Stimulated activated CD8-positive, alpha-beta memory T cell treated with anti-CD3 and anti-CD28 coated beads, Interleukin-15, amount 100 ng/mL, for 24 hours (primary cell): ENCODE data around the gene SEMA3A.

ENCODE experiments used
- DNase-seq: peaks from one replicate; pipeline ENCODE4 v3.0.0-alpha.2; 2020; ENCODE audit warnings: low read depth

SEMA3A gene

DNA sequence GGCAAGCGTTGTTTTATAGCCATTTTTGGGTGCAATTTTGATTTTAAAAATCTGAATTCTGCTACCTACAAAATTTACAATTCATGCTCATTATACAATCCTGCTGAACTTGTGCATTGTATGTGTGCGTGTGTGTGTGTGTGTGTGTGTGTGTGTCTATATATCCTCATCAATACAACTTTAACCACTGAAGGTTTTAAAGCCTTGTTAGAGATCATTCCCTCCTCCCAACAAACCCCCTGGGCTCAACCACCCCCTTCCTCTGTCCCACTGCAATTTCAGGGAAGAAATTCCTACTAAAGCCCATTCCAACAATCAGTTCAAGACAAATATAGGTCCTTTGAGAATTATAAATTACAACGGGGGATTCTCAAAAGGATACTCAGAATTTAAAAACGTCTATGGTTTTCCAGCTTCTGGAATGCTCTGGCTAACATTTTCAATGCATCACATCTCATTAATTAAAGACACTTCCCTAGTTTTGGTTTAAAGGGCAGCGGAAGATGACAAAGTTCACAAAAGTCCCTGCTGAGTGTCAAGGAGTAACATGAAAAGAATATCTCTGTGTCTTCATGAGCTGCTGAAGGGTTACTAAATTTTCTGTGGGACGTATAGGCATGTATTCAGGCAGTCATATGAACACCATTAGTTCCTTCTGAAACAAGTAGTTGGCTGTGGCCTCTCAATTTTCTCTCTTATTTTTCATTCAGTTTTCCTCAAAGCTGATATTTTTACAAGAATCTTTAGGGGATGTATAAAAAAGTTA, 889 bp upstream of the SEMA3A start:
- DNase-seq: no peak

DNA sequence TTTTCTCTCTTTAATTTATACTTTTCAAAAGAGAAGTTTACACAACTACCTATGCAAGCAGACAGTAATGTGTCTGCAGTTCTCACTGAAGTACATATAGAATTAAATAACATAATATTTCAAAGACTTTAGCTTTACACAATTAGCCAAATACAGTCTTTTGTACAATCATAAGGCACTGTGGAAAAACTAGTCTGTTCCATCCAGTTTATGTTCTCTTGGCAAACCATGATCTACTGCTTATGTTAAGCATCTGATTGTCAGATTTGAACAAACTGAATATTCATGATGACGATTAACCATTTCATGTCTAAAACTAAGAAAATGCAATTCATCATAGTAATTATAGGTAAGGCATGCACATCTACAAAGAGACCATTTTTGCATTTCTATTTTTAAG, 842 bp downstream of the SEMA3A start:
- DNase-seq: no peak

DNA sequence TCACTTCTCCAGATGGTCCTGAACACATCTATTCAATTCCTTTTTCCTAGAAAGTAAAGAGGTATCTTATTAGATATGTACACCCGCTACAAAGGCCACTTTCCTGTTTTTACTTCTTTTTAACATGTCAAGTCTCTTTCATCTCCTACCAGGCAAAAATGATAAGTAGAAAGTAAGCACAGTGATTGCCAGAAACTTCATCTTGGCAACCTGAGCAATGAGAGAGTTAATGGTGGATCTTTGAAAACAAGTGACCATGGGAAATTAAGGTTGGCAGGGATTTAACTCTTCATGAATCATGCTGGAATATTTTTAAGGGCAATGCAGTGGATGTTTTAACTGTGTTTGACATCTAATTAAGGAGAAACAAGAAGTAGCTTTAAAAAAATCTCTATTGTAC, 2.7 kb downstream of the SEMA3A start:
- DNase-seq: no peak

DNA sequence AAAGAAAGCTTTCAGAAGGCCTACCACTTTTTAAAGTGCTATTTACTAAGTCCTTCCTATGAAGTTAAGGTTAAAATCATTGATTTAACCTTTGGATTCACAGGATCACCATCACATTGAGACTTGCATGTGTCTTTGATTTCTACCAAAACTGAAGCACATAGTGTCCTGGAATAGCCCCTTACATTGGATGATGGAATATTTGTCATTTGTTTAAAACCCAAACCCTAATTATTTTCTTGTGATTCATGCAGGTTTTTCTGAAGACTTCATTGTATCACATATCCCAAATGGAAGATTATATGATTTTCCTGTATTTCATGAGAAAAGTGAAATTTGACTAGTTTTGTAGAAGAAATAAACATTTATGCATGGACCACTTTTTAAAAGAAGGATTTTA, 3.3 kb downstream of the SEMA3A start:
- no peak for DNase-seq

DNA sequence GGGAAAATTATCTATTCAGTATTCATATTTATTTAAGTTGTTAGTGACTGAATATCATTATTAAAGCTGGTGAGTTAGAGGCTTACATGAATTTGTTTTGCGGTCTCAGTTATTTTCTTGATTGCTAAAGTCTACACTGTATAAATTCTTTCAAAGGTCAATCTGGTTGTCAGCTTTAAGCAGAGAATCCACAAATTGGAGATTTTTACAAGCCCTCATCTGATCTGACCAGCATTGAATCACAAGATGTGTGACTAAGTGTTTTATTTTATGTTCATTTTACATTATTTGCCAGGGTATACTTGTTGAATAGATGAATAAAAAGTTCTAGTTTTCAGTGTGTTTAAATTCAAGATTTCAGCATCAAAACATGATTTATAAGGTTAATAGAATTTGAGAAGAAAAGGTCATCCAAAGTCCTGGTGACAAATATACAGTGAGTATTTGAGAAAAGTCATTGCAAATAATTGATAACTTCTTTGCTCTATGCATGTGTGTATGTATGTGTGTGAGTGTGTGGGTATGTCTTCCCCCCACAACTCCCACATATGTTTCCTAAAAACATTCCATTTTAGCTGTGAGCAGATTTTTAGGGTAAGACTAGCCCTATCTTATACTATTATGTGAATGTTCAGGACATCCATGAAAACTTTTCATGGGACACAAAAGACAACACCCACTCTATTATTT, 4.4 kb downstream of the SEMA3A start:
- DNase-seq: no peak

DNA sequence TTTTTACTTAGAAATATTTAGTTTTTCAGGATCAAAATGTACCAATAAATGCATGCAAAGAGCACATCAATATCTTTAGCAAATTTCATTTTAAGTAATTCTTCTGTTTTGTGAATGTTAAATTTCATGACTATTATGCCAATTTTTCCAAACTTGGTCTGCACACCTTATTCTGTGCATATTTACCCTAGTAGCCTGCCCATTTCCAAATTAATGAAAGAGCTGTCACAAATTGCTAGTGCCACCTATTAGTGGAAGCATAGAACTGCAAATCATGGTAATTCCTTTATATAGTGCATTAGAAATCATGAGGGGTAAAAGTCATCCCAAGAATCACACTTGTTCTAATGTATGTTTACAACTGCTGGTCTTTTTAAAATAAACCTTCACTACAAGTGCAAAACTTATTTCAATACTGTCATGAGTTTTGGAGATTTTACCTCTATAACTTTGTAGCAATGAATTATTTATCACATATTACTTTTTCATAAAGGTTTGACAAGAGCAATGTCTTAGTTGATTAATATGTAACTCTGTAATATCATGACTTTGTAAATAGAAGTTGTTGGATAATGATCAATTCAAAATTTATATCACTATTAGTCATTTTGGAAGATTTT, 5.7 kb downstream of the SEMA3A start:
- DNase-seq: no peak

DNA sequence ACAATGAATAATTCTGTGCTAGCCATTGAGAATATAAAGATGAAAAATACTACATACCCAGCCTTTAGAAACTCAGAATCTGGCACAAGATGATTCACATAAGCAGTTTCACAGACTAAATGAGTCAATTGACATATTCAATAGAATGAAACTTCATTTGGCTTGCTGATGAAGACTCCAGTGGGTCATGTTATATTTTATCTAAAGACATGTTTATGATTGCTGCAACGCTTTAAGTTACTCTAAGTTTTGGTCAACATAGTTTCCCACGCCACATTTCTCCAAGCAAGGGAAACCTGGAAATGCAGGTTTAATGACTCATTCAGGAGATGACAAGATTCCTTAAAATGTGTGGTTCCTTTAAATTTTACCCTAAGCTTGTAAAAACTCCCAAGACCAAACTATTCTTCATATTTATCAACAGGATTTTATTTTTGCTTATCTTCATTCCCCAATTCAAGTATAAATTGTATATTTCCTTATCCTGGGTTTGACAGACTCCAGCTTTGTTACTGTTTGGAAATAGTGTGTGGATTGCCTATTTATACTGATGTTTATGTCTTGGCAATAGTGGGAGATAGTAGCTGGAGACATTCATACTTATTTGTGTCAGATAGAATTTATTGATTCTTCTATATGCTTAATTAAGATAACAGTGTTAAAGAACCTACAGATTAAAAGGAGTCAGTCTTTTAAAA, 6.6 kb downstream of the SEMA3A start:
- DNase-seq: no peak

DNA sequence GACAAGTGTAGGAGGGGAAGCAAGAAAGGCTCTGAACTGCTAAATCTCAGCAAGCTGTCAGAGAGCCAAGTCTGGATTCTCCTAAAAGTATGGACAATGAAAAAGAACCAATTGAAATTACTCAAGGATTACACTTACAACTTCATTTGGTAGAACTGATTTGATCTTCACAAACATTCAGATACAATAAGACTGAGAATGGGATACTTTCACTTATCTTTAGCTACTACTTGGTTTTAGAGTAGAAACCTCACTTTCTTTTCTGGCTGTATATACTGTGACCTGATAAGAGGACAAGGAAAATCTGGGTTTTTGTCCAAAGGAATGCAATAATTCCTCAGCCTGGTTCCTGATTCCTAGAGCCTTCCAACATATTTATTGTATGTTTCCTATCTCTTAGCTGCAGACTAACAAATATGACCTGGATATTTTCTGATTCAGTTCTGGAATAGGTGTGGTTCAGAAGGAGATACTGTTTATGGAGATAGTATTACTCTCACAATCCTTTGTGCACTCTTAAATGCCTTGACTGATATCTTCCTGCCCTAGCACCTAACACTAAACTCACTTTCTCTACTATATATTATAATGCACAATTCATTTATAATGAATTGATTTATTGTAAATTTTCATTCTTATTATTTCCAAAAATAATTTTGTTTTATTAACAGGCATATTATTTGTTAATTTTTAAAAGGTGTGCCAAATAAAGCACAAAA, 7.3 kb downstream of the SEMA3A start:
- DNase-seq: no peak

DNA sequence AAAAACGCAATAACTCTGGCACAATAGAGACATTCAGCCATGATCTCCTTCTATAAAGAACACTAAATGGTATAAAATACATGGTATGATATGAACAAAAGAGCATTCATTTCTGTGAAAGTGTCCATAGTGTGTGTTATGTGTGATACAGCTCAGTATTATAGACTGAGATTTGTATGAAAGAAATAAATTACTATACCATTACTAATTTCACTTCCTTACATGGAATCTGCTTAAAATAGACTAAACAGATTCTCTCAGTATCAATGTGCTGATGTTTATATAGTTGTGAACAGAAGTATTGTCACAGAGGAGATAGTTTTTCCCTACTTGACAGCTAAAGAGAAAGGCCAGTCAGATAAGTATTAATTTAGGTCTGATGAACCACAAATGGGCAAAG, 10.8 kb downstream of the SEMA3A start:
- no peak for DNase-seq

DNA sequence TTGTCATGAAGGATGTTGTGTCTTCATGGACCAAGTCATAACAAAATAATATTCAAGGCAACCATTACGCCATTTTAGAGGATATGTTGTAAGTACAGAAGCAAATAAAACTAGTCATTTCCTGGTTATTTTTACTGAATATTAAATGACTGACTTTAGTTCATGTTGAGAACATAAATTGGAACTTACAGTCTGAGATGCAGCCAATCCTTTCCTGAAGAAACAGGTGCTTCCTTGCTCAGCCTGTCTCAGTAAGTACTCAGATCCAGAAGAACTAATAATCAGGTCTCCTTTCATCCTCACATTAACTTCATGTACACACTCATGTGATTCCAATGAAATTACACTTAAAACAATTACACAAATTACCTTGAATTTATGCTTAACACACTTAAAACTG, 12.3 kb downstream of the SEMA3A start:
- DNase-seq: no peak

DNA sequence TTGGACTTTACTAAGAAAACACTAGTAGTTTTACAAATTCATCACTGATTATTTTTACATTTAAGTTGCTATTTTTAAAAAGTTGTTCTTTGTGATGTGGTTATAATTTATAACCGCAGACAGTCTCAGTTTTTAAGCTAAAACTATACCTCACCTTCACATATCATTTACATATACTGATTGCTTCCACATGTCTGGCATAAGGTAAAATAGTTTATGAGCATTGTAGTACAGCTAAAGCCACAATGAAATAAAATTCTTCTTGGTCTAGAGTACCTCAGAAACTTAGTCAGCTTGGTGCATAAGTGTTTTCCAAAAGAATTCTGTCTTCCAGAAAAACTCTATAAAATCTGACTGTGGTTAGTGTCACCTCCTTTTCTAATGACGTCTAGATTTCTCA, 13.0 kb downstream of the SEMA3A start:
- DNase-seq: no peak

DNA sequence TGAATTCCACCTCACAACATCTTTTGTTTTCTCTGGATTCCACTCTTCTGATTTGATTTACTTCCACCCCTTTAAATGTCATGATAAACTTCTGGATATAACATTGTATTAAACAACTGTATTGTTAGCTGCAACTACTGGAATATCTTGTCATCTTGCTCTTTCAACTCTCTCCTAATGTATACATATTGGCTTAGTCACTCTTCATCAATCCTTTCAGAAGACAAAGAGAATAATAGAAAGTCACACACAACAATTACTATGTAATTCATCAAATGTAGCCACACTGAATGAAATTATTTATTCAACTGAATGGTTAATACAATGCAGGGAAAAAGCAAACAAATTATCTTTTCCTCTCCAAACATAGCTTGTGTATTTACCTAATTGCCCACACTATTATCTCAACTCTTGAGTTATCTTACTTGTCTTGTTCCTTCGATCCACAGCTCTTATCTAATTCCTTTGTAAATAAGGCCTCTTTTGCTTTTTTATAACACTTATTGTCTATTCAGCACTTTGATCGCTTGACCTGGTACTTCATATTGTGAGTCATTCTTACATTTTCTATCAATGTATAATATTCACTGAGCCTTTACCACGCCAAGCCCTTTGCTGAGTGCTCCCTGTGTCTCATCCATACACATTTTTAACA, 16.7 kb downstream of the SEMA3A start:
- DNase-seq: no peak

DNA sequence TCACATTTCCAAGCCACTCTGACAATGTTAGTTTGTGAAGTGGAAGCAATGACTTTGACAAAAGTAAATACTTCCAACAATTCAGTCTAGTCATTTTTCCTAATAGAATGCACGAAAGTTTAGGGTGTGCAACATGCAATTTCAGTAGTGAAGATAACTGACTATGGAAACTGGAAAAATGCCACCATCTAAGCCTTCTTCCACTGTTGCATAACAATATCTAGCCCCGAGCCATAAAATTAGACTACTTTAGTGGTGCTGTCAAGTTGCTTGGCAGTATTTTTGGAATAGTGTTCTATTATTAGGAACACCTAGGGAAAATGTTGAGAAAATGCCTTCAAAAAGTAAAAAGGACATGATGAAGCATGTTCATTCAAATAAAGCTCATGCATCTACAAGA, 17.9 kb downstream of the SEMA3A start:
- no peak for DNase-seq

DNA sequence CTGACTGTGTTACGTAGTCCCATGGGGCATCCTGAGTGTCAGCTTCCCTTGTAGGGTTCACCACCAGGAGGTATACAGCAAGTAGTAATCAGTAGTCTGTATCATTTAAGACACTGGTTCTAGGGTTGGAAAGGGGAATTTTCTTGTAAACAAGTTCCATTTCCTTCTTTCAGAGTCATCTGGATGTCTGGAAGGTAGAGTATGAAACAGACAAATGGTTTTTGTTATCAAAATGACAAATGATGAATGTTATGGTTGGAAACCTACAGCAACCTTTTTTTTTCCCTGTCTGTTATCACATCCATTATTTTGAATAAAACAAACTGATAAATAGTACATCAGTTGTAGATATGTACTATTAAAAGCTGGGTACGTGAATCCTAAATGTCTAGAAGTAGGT, 19.1 kb downstream of the SEMA3A start:
- no peak for DNase-seq

DNA sequence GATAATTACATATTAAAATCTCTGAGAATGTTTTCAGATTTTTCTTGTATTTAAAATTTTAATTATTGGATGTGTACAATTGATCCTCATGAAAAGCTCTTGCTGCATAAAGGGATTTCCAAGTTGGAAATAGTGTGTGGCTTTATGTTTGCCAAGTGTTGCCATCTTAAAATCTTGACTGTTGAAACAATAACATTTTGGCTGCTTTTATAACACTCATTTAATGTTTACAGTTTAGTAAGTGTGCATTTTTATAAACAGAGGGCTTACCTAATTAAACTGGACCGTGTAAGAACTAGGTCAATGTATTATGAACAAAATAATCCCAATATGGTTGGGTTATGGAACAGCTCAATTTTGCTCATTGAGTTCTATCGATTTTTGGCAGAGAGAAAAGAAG, 23.9 kb downstream of the SEMA3A start:
- no peak for DNase-seq

DNA sequence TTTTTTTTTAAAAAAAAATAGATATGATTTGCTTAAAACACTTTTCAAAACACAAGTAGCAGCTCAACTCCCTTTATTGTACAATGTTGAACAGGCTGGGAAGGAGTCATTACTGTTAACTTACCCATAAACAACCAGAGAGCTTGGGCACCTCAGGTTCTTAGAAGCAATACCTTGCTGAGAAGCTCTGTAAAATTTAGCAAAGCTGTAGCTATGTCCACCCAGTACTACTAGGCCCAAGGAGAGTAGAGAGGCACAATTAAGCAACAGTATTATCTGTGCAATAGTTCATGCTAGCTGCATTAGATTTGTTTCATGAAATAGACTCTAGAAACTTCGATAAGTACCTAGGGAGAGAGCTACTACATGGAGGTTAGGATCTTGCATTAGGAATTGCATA, 32.0 kb downstream of the SEMA3A start:
- DNase-seq: no peak

DNA sequence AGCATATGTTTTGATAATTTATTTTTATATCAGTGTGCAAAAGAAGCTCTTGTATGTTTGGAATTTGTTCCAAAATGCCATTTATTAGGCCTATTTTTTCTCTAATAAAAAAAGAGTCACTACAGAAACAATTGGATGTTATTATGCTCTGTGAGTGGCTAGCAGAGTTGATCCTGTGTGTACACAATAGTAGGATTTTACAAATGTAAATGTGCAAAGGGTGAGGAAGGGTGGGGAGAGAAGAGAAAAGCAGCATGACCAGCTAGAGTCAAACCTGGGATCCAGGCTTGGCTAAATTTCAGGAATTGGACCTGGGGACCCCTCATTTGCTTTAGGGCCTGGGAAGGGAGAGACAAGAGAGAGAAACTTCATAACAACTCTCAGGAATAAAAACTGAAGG, 32.5 kb downstream of the SEMA3A start:
- DNase-seq: no peak

DNA sequence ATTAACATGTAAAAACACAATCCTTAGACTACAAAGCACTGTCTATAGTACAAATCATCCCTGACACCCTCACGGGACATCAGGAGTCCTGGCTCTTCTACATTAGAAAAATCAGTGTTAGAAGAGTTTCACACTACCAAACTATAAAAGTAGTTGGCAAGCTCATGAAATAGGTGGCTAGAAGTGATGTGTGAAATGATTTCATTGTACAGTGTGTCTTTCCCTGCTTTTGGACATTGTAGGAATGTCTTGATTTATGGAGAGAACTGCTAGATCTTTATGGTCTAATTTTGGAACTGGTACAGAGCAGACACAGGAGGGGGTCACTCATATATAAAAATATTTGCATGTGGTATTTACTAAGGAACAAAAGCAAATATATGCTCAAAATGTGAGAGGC, 33.2 kb downstream of the SEMA3A start:
- DNase-seq: no peak

DNA sequence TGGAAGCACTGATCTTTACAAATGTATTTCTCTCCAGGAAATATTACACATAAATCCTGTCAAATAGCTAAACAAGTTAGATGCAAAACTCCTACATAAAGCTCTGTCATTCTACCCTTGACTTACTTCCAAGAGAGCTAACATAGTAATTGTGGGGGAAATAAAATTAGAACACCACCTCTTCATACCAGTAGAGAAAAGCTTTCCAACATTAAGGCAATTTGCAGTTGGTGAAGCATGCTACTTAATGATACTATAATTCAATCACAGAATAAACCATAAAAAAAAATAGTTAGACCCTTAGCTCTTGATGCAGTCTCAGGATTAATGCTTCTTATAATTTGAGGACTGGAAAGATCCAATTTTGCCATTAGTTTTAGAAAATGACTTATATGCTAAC, 35.2 kb downstream of the SEMA3A start:
- no peak for DNase-seq

DNA sequence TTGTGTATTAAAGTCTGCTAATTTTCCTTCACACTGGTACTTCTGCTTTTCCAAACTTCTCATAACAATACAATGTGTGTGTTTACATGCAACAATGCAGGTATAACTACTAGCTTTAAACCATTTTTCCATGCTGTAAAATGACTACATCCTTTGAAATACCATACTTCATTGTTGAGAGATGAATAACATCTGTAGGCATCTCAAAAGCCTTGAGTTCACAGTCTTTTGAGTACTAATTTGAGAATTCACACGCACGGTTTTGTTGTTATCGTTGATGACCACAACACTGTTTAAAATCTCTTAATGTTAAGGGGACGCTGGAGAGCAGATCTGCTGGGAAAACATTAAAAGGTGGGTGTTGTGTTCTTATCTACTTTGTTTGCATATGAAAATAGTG, 37.4 kb downstream of the SEMA3A start:
- DNase-seq: no peak

DNA sequence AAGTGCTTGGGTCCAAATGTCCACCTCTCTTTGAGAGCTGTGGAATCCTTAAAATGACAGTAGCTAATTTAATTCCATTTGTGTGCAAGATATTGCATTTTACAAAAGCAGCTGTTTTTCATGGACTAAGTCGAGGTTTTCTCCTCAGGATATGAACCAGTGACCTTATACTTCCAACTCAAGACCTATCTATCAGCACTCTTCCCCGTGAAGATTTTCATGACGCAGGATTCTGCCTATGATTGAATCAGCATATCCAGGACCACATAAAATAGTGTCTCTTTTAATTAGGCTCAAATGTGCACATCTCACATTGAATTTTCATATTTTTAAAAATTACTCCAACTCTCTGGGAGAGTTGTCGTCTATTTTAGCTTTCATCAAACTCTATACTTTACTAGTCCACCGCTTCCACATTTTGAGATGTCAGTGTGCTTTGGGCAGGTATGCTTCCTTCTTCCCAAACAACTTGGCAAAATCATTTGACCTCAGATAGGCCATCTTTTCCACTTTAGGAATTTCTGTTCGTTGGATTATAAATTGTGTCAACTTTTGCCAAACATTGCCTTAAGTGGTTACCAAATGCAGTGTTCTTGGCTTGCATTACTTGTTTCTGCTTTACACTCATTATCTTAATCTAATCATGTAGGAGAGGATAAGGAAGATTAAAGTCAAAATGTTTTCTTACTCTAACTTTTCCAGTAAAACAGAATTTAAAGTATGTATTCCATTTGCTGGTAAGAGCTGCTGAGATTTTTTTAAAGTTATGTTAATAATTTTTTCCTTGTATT, 39.4 kb downstream of the SEMA3A start:
- DNase-seq: no peak
